H1 (cell line): Measurements from ENCODE around the gene PREX1. TPM values are rescaled to one million over a fixed set of nuclear protein-coding genes. Genes with fewer than 3 reads are reported as not detected.

Experiments used
- CHD1 ChIP-seq: IDR thresholded peaks from 2 replicates; pipeline ENCODE4 v1.6.1; 2012; ENCODE audit warnings: low read depth, low read length, improper control_type of control experiment
- CHD7 ChIP-seq: fragments of 300-600 bp; sonication (generic); IDR thresholded peaks from 2 replicates; pipeline ENCODE4 v1.7.1; 2012; ENCODE audit warnings: low read length, moderate library complexity, mild to moderate bottlenecking, inconsistent platforms; ENCODE audit not compliant: insufficient replicate concordance
- NRF1 ChIP-seq: IDR thresholded peaks from 2 replicates; pipeline ENCODE4 v1.6.1; 2011; ENCODE audit warnings: mild to moderate bottlenecking, low read depth, low read length, improper control_type of control experiment
- PHF8 ChIP-seq: fragments of 200-600 bp; sonication (generic); conservative IDR thresholded peaks from 2 replicates; pipeline ENCODE4 v1.7.1; 2012; ENCODE audit warnings: low read depth, mild to moderate bottlenecking, inconsistent platforms, low read length, moderate library complexity
- SRF ChIP-seq: IDR thresholded peaks from 2 replicates; pipeline ENCODE4 v1.6.1; 2011; ENCODE audit warnings: mild to moderate bottlenecking, low read depth, low read length, moderate library complexity
- SUZ12 ChIP-seq: fragments of 200-600 bp; sonication (generic); IDR thresholded peaks from 2 replicates; pipeline ENCODE4 v1.6.1; 2012; ENCODE audit warnings: mild to moderate bottlenecking, inconsistent platforms, low read length, moderate library complexity, mixed read lengths
- TAF7 ChIP-seq: optimal IDR thresholded peaks from 2 replicates; pipeline ENCODE3; 2011; ENCODE audit warnings: low read depth, mild to moderate bottlenecking, inconsistent platforms, low read length, moderate library complexity, borderline replicate concordance
- polyA plus RNA-seq, 7 experiments: library from polyadenylated mRNA; depleted of rRNA in 3 of 7; stranded (reverse) in 5 of 7; unstranded in 2 of 7; fragments of >200 nt in 5 of 7; fragments of 200-250 nt in 2 of 7; gene quantifications; 1 replicate in 5 of 7; 2 replicates in 1 of 7; 4 replicates in 1 of 7; pipeline versions ENCODE4 v1.2.1 to v1.2.3, GENCODE V29; 2011 to 2013; ENCODE audit warnings: missing spikeins in 2 of 7, mixed read lengths in 2 of 7
- total RNA-seq: library from RNA; stranded (reverse); fragmentation: NEBNext Ultra II Directional; extraction: Animal tissue kit (Norgen Biotek cat#: 25700); gene quantifications from 2 replicates; pipeline ENCODE4 v1.2.1, GENCODE V29; 2021

The PREX1 gene
- total and polyA plus RNA-seq, 2 of the 8 experiments (the other 6 are each of a cell fraction or from before 2014, with no cell fraction given): 10.7 to 12.8 TPM

- TF ChIP-seq PHF8: no peak
- no peak for TF ChIP-seq TAF7
- no peak for TF ChIP-seq SUZ12
- no peak for TF ChIP-seq CHD1
- TF ChIP-seq CHD7: no peak
- no peak for TF ChIP-seq NRF1
- TF ChIP-seq SRF: no peak
These were observed 133.4 kb downstream of the PREX1 start (continued) for GRCh38 chr20:48694381-48694865.
